Astrocyte (in vitro differentiated cells and primary cell): ENCODE measurements around the gene LPCAT3.

ENCODE experiments used
- EZH2 ChIP-seq: IDR thresholded peaks from 2 replicates; pipeline ENCODE4 v1.6.1; 2012; ENCODE audit warnings: mild to moderate bottlenecking, low read length, inconsistent platforms; ENCODE audit not compliant: insufficient read depth
- TF ChIP-seq, protein P1 (sequence below): IDR thresholded peaks from 2 replicates; pipeline ENCODE4 v1.5.1; 2011; ENCODE audit warnings: low read depth, mild to moderate bottlenecking, inconsistent platforms, low read length, moderate library complexity; ENCODE audit not compliant: insufficient read depth

DNA sequence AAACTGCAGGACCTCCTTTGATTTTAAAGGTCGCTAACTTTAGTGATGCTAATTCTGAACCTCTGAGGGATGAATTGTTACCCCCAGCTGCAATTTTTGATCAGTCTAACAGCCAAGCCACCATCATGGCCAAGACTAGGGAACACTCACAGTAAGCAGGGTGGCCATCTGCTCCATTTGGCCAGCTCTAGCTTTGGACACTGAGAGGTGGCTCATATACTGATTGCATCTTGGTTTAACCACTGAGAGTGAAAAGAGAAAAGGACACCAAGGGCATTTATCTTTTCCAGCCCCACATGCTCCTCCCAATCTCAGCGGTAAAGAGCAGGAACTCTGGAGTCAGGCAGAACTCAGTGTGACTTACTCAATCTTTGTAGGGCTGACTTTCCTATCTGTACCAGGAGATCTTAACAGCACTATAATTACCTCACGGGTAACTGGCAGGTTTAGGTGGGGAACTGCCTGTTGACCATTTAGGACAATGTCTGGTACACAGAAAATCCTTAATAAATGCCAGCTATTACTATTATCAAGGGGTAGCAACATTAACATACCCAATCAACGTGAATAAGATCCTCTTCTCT is 6.2 kb downstream of the LPCAT3 start:
- TF ChIP-seq, protein P1, sequence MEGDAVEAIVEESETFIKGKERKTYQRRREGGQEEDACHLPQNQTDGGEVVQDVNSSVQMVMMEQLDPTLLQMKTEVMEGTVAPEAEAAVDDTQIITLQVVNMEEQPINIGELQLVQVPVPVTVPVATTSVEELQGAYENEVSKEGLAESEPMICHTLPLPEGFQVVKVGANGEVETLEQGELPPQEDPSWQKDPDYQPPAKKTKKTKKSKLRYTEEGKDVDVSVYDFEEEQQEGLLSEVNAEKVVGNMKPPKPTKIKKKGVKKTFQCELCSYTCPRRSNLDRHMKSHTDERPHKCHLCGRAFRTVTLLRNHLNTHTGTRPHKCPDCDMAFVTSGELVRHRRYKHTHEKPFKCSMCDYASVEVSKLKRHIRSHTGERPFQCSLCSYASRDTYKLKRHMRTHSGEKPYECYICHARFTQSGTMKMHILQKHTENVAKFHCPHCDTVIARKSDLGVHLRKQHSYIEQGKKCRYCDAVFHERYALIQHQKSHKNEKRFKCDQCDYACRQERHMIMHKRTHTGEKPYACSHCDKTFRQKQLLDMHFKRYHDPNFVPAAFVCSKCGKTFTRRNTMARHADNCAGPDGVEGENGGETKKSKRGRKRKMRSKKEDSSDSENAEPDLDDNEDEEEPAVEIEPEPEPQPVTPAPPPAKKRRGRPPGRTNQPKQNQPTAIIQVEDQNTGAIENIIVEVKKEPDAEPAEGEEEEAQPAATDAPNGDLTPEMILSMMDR = no peak
- TF ChIP-seq EZH2 = no peak
